Activated T-cell treated with anti-CD3 and anti-CD28 coated beads for 4 hours (primary cell): ENCODE measurements around the gene RELCH.

Source experiments
- DNase-seq: peaks from one replicate; pipeline ENCODE4 v3.0.0-alpha.2; 2020

RELCH gene

DNA sequence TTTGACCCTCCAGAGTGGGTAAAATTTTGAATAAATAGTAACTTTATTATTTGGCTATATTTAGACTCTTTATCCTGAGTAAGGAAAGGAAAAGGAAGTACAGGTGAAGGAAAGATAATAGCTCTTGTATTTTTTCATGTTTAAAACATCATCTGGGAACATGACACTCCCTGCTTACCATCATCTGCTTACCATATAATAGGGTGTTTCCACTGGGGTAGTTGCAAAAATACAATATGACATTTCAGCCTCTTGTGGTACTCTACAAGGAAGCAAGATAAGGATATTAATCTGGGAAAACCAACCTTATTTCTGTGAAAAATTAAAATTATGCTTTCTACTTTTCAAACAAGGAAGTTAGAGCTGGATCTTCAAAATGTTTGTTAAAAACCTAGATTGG lies 9.9 kb downstream of the RELCH start:
- DNase-seq, result no peak

DNA sequence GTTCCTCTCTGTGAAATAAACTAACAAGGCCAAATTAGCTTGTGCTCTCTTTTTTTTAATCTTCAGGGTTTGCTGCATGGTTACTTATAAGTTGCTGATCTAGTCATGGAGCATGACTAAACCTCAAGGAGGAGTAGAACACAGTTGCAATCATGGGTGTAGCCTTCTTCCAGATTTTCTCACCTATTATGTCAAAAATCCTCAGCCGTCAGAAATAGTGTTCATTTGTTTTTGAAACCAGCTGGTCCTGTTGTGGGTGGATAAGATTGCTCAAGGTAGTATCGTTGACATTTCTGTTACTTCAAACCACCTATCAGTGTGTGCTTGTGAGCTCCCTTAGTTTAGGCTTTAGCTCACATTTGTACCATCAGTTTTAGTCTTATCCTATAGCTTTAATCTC lies 11.2 kb downstream of the RELCH start:
- DNase-seq, result no peak

DNA sequence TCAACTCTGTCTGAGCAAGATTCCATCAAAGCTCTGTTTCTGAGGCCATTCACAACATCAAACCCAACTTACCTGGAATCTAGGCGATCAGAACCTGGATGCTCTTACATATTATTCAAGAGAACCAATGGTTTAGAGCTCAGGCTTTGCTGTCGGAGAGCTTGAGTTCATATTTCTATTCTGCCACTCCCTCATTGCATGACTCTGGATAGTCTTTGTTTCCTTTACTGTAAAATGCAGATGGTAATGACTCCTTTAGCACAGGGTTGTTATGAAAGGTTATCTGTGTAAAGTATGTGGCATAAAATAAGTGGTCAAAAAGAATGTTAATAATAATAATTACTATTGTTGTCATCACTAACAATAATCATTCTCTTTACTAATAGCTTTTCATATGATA lies 12.6 kb downstream of the RELCH start:
- no peak for DNase-seq

DNA sequence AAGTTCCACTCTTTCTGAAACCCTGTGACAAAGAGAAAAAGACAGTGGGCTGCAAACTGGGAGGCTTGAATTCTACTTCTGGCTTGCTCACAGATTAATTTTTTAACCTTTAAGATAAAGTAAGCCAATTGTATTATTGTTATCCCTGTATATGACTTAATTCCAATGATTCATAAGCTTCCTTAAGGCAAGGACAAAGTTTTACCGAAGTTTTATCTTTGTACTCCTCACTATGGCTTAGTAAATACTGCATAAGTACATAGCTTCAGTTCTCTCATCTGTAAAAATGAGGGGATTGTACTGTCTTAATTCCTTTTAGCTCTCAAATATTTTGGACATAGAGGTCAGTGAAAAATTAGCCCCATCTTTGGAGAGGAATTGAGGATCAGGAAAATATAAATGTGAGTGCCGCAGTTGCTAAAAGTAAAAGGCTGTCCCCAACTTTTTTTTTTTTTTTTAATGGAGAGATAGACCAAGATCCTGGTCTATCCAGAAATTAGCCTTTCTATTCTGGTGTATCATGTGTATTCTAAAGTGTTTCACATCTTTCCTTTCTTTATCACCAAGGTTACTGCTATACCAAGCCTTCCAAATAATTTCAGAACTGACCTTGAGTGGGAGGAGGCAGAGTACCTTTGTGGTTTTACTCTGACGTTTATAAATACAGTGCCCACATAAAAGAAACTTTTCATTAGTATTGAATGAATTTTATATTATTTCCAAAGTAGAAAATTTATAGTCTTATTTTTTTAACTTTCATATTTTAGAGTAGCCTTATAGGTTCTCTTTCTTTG lies 13.3 kb downstream of the RELCH start:
- no peak for DNase-seq

DNA sequence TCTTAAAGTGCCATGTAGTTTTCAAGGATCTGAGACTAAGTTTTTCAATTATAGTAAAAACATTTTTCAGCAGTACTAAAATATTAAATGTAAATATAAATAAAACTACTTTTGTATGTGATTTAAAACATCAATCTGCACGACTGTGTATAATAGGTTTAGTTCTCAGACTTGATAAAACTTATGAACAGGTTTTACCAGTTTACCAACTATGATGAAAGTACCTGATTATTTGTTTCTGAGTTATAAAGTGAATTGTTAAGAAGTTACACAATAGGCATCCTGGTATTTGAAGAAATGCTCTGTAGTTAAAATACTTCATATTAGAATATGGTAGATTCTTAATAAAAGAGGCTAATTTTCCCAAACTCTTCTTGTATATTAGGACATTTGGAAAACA lies 14.8 kb downstream of the RELCH start:
- no peak for DNase-seq

DNA sequence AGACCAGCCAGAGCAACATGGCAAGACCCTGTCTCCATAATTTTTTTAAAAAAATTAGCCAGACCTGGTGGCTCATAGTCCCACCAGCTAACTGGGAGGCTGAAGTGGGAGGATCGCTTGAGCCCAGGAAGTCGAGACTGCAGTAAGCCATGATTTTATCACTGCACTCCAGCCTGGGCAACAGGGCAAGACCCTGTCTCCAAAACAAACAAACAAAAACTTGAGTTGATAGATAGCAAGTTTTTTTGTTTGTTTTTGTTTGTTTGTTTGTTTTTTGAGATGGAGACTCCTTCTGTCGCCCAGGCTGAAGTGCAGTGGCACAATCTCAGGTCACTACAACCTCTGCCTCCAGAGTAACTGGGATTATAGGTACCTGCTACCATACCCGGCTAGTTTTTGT lies 18.8 kb downstream of the RELCH start:
- no peak for DNase-seq

DNA sequence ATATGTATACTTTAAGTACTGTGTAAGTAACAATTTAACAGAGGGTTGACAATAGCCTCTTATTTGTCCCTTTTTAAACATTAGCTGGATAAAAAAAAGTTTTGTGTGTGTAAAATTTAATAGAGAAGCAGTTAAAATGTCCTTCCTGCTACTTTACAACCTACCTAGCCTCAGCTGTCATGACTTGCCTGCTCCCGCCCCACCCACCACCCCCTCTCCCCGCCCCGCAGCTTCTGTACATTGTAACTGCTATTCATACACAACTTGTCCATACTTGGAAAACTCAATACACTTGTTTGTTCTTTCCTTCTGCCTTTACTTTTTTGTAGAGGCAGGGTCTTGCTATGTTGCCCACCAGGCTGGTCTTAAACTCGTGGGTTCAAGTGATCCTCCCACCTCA lies 19.5 kb downstream of the RELCH start:
- no peak for DNase-seq

DNA sequence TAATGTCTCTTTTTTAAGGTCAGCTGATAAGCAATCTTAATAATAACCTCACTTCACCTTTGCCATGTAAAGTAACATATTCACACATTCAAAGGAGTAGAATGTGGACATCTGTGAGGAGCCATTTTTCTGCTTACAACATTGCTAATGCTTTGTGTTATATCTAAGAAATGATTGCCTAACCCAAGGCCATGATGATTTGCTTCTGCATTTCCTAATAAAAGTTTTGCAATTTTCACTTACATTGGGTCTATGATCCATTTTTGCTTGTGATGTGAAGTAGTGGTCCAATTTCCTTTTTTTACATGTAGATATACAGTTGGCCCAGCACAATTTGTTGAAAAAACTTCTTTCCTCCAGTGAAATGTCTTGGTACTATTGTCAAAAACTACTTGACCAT lies 22.0 kb downstream of the RELCH start:
- DNase-seq, result no peak

DNA sequence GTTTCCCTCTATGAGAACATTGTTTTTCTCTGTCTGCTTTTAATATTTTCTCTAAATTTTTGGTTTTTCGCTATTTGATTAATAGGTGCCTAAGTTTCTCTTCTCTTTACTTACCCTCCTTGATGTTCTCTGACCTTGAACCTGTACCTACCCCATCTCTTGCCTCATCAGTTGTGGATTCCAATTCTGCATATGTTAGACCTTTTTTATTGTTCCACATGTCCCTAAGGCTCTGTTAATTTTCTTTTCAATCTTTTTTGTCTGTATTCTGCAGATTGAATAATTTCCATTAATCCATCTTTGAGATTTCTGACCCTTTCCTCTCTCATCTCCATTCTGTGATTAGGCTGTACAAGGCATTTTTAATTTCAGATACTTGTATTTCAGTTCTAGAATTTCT lies 23.1 kb downstream of the RELCH start:
- no peak for DNase-seq

DNA sequence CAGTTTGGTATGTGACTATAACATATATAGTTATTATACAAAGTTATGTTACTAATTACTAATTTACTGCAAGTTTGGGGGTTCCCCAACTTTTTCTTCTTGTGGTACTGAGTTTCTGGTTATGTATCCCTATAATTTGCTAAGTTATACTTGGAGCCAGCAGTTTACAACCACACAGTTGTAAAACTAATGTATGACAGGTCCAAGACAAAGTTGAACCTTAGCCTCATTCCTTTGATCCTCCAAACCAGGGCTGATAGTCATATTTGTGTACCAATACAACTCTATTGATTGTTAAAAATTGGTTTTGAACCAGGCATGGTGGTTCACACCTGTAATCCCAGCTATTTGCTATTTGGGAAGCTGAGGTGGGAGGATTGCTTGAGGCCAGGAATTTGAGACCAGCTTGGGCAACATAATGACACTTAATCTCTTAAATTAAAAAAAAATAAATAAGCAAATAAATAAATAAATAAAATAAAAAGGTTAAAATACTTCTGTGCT lies 24.3 kb downstream of the RELCH start:
- no peak for DNase-seq

DNA sequence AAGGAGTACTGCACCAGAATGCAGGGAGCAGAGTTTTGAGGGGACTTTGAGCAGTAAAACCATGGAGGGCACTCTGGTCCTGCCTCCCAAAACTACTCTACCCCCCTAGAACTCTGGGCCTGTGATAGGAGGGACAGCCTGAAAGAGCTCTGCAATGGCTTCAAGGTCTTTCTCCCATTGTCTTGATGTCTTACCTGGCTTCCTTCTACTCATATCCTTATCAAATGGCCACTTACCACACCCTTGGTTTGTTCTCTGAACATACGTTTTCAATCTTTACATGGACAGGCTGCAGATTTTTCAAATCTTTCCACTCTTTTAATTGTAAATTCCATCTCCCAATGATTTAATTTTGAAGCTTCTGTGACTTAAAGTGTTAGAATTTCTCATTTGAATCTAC lies 27.7 kb downstream of the RELCH start:
- no peak for DNase-seq

DNA sequence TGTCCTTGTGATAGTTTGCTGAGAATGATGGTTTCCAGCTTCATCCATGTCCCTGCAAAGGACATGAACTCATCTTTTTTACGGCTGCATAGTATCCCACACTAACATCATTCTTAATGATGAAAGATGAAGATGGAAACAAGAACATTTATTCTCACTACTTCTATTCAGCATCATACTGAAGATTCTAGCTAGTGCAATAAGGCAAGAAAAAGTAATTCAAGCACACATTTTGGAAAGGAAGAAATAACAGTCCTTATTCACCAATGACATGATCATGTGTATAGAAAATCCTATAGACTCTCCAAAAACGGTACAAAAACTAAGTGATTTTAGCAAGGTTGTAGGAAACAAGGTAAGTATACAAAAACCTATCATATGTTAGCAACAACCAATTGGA lies 37.2 kb downstream of the RELCH start:
- no peak for DNase-seq

DNA sequence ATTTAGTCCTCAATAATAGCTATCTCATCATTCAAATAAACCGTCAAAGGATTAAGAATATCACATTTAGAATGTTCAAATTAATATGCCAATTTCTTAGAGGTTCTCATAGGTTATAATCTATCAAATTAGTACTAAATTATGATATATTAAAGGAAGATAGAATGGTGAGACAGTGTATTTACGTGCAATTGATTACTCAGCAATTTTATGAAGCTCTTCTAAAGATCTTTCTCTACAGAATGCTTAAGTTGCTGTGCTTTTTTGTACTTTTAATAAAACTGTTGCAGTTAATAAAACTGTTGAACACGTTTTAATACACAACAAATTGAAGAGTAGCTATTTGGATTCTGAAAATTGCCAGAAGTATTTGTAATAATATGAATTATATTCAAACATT lies 39.0 kb downstream of the RELCH start:
- DNase-seq, result no peak

DNA sequence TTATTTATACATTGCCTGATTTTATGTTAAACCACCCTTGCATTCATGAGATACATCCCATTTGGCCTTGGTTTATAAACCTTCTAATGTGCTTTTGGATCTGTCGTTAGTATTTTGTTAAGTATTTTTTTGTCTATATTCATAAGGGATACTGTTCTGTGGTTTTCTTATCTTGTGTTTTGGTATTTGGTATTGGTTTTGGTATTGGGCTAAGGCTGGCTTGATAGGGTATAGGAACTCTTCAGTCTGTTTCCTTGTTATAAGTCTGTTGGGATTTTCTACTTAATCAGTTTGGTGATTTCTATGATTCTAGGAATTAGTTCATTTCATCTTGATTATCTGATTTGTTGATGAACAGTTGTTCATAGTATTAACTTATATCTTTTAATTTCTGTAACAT lies 49.2 kb downstream of the RELCH start:
- DNase-seq, result no peak

DNA sequence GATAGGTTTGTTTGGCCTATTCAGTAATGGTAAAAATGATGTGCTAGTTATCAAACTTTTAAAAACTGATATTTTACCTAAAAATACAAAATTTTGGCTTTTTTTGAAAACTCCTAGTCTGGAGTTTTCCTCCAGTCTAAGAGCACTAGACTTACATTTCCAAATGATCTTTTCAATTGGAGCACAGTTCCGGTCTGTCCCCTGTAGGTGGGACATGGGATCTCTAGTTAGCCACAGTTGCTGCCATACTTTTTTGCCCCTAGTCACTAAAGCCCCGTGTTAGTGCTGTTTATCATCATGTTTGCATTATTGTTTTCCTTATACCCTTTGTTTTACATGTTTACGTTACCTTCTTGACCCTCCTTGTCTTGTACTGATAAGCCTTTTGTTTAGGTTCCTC lies 52.4 kb downstream of the RELCH start:
- DNase-seq, result no peak

DNA sequence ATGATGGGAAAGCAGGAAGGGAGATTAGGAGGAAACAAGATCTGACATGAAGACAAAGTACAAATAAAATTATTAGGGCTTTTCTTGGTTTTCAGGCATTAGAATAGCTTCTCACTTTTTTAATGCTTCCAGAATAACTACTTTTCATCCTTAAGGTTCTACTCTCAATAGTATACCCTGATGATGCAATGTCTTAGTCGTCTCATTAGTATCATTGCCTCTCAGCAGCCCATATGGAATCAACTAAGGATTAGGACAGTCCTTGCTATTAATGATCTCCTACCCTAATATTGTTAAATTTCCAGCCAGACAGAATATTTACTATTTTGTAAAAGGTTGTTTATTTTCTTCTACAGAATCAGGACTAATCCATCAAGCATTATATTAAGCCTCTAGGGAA lies 55.9 kb downstream of the RELCH start:
- no peak for DNase-seq

DNA sequence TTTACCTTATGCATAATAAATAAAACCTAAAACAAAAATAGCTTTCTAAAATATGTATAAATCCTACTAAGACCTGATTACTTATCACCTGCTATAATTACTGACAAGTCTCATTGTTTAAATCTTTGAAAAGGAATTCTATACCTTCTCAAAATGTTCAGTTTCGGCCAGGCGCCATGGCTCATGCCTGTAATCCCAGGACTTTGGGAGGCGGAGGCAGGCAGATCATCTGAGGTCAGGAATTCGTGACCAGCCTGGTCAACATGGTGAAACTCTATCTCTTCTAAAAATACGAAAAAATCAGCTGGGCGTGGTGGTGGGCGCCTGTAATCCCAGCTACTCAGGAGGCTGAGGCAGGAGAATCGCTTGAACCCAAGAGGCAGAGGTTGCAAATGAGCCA lies 58.1 kb downstream of the RELCH start:
- no peak for DNase-seq

DNA sequence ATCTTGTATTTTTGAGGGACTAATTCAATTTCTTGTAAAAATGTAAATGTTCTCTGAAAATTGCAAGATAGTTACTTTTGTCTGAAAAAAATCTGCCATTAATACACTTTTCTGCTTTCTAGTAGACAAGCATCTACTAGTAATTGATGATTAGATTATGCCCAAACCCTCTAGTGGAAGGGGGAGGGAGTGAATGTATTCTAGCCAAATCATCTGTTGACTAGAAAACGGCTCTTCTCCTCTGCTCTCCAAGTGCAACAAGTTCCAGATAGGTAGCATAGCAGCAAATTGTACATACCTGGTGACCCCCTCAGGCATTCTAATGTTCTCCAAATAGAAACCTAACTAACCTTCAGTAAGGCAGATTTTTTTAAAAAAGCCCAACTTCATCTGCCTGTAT lies 58.6 kb downstream of the RELCH start:
- no peak for DNase-seq

DNA sequence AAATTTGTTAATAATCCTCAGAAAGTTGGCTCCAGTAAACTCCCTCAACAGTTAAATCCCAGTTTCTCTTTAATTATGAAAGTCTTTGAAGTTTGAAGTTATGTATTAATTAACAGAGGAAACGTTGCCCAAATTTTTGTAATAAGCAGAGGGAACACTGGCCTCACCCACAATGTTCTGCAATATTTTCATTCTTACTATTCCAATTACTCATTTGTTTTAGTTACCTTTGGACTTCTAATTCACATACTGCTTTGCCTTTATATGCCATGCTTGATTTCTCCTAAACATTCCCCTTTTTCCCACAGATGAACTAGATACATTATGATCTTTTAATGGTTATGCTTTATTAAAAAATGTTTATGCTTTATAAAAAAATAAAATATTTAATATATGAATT lies 61.3 kb downstream of the RELCH start:
- DNase-seq, result no peak

DNA sequence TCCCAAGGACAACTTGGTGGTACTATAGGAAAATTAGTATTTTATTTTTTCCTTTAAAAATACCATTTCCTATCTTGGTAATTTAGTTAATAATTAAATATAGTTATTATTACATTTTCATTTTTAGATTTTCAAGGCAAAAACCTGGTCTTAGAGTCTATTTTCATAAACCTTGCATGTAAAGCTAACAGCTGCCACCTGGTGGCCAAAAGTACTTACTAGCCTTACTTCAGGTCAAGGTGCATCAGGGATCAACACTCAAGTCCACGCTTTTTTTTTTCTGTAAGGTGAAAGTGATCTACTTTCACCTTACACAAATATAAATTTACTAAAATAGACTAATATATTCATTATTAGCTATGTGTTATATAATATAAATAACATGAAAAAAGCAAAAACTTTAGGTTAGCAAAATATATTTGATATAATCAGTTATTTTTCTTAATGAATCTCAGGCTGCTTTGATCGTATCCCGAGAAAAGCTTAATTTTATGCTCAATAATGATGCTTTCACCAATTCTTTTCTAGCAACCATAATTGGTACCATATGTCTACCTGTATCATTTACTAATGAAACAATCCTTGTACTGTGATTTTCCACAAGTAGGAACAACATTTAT lies 62.5 kb downstream of the RELCH start:
- DNase-seq, result peak; percentile 69

DNA sequence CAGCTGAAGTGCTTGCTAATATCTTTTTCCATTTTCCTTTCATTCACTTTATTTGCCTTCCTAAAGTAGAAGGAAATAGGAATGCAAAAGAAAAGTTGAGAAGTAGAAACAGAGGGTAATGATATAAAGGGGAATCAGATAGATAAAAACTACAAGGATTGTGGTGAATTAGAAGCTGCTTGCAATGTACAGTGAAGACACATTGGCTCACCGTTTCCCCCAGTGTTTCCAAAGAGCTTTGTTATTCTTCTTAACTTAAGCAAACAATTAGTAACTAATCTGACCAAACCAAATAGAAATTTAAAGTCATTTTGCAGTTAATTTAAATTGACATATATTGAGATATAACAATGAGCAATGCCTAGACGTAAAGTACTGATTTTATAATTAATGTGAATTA lies 63.4 kb downstream of the RELCH start:
- DNase-seq, result no peak

DNA sequence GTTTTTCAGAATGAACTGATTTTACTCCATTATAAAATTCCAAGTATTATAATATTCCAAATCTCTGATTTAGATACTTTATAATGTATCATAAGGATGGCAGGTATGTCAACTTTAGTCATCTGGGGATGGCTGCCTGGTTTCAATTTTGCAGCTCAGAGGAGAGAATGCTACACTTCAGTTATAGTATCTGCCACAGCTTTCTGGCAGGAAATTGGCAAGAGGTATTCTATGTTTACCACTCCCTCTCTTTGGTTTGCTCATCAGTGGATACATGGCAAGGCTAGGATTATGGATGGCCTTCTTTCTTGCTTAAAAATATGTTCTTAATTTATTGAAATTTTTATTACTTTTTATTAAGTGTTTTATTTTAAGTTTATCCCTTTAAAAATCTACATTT lies 71.0 kb downstream of the RELCH start:
- no peak for DNase-seq

DNA sequence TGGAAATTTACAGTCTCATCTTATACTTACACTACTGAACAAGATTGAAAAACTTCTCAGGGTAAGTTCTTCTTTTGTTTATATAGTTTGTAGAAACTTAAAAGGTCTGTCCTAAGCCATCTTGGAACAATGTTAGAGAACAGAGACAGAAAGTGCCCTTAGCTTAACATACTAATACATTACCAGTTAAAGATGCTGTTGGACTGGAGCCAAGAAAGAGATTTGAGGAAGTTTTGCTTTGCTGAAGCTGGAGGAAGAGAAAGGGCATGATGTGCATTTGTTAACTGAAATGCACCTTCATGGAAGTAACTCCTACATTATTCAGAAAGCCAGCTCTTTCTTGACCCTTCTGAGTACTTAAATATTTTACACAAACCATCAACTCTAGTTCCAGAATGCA lies 71.6 kb downstream of the RELCH start:
- DNase-seq, result no peak

DNA sequence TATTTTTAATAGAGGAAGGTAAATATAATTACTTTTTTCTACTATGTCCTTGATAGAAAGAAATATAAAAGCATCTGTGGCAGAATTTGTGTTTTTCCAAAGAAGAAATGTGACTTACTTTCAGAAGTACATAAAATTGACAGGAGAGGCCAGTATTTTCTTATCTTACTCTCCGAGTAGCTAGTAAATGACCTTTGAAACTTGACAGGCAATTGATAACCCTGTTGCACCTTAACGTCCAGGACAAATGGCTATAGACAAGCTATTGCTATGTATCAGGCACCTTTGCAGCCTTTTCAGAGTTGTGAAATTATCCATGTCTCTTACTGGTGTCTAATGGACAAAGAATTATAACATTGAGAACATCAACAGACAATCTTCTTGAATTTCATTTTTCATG lies 75.0 kb downstream of the RELCH start:
- no peak for DNase-seq

DNA sequence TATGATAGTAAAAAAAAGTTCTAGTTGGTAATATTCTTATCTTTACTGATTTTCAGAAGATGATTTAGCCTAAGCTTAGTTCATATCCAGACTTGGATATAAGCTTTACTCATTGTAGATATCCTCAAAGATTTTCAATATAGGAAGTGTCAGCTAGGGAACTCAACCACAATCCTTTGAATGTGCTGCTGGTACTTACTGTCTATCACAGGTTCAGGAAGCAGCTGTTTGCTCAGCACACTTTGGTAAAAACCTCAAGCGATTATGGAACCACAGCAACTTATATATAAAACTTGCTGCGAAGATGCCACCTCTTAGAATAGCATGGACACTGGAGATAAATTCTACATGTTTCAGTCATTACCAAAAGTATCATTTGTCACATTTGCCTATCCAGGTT lies 77.9 kb downstream of the RELCH start:
- DNase-seq, result no peak
